T47D (cell line): ENCODE data around the gene CCNQ.
A peak's percentile ranks its signal among the peaks of the same experiment; 100 is the strongest.

Source experiments
- DNase-seq, 2 experiments: peaks; one replicate each; pipeline versions ENCODE4 v3.0.0 to v3.0.0-alpha.2; 2011 to 2012; ENCODE audit warnings: low read depth in 1 of 2, low spot score in 1 of 2
- JUND ChIP-seq: IDR thresholded peaks from 2 replicates; pipeline ENCODE4 v1.6.1; 2012; ENCODE audit warnings: low read depth
- in situ Hi-C: cut with HindIII; loops from 2 replicates; pipeline ENCODE4 v1.10.0; 2016; ENCODE audit warnings: low sequenced_read_pairs, low pct_unique_long_range_greater_than_20kb

The CCNQ gene

GRCh38 chrX:153578889-153579288, 20.1 kb downstream of the CCNQ start:
- TF ChIP-seq JUND, result no peak
- DNase-seq, result no peak
- in situ Hi-C loops, result no loop called here

GRCh38 chrX:153578200-153578835, 20.6 kb downstream of the CCNQ start:
- TF ChIP-seq JUND, result no peak
- DNase-seq, result no peak
- in situ Hi-C loops, result no loop called here

- in situ Hi-C loops, result no loop called here
- DNase-seq, result no peak
- no peak for TF ChIP-seq JUND
Measured at GRCh38 chrX:153576961-153577360, 22.0 kb downstream of the CCNQ start.

GRCh38 chrX:153576239-153576870, 22.6 kb downstream of the CCNQ start:
- TF ChIP-seq JUND, result no peak
- in situ Hi-C loops, result no loop called here
- DNase-seq, result no peak

GRCh38 chrX:153573984-153574383, 25.0 kb downstream of the CCNQ start:
- DNase-seq, result peak in 1 of 2 experiments; percentile 10
- no peak for TF ChIP-seq JUND
- in situ Hi-C loops, result no loop called here

- TF ChIP-seq JUND, result no peak
Measured at GRCh38 chrX:153572601-153573000, 26.3 kb downstream of the CCNQ start.

GRCh38 chrX:153571534-153571908, 27.4 kb downstream of the CCNQ start:
- no peak for DNase-seq
- in situ Hi-C loops, result no loop called here

More at GRCh38 chrX:153572601-153573000, 26.3 kb downstream of the CCNQ start:
- no peak for DNase-seq
- in situ Hi-C loops, result no loop called here

GRCh38 chrX:153569475-153569874, 29.5 kb downstream of the CCNQ start:
- TF ChIP-seq JUND, result no peak
- in situ Hi-C loops, result no loop called here
- DNase-seq, result no peak

More at GRCh38 chrX:153571534-153571908, 27.4 kb downstream of the CCNQ start:
- TF ChIP-seq JUND, result no peak

- TF ChIP-seq JUND, result no peak
- in situ Hi-C loops, result no loop called here
- peak in 1 of 2 experiments; percentile 6 for DNase-seq
Measured at GRCh38 chrX:153568451-153569011, 30.4 kb downstream of the CCNQ start.

GRCh38 chrX:153565996-153566580, 32.9 kb downstream of the CCNQ start:
- no peak for DNase-seq
- TF ChIP-seq JUND, result no peak
- in situ Hi-C loops, result no loop called here

GRCh38 chrX:153564047-153564606, 34.8 kb downstream of the CCNQ start:
- no peak for DNase-seq
- in situ Hi-C loops, result no loop called here
- no peak for TF ChIP-seq JUND

- in situ Hi-C loops, result no loop called here
- TF ChIP-seq JUND, result no peak
- no peak for DNase-seq
Measured at GRCh38 chrX:153562546-153562945, 36.4 kb downstream of the CCNQ start.

- TF ChIP-seq JUND, result no peak
- no peak for DNase-seq
- in situ Hi-C loops, result no loop called here
Measured at GRCh38 chrX:153561337-153561736, 37.6 kb downstream of the CCNQ start.
